Activated T-cell treated with anti-CD3 and anti-CD28 coated beads, Interleukin-2, amount 50 U/mL, for 1 hour (primary cell): ENCODE measurements around the gene ZSCAN32.

ENCODE experiments used
- DNase-seq: peaks from one replicate; pipeline ENCODE4 v3.0.0-alpha.2; 2020

ZSCAN32 gene

DNA sequence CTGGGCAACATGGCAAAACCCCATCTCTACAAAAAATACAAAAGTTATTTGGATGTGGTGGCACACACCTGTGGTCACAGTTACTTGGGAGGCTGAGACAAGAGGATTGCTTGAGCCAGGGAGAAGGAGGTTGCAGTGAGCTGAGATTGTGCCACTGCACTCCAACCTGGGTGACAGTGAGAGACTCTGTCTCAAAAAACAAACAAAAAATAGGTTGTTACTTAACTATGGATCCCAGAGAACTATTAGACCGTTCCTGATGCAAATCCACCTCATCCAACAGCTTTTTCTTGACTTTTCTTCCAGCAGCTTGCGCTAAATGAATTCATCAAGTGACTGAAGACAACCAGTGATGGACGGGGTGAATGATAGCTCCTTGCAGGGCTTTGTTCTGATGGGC is 45.2 kb downstream of the ZSCAN32 start, which contains the start of gene OR2C1:
TSS of gene OR2C1 (plus strand) at position 301 of the 400 bp plus-strand sequence. CDS start at position 353, 52 bp downstream.
- no peak for DNase-seq

GRCh38 chr16:3349175-3349574 is 51.6 kb downstream of the ZSCAN32 start:
- DNase-seq: no peak

- DNase-seq: no peak
Measured at GRCh38 chr16:3348547-3349167, 52.1 kb downstream of the ZSCAN32 start.

DNA sequence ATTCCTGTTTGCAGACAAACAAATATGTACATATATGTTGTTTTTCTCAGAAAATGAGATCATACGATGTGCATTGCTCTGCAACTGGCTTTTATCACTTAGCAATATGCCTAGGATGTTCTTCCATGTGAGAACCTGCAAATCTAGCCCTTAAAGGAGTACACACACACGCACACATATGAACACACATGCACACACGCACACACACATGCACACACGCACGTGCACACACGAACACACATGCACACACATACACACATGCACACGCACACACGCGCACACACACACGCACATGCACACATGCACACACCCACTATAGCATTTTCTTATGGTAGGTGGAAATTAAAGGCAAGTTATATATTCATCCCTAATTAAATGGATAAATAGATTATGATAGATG is 53.2 kb downstream of the ZSCAN32 start:
- no peak for DNase-seq

DNA sequence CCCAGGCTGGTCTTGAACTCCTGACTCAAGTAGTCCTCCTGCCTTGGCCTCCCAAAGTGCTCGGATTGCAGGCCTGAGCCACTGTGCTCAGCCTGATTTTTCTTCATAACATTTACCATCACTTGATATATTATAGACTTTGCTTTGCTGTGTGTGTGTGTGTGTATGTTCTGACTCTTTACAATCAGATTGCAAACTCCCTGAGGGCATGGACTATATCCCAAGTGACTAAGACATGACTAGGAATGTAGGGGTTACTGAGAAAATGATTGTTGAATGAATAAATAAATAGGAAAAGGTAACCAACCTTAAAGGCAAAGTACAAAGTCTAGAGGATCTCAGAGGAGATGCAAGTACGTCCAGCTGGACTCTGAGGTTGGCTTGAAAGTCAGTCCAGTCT is 54.8 kb downstream of the ZSCAN32 start:
- no peak for DNase-seq
